ENCODE data around the gene FOXO4.

Gene FOXO4

DNA sequence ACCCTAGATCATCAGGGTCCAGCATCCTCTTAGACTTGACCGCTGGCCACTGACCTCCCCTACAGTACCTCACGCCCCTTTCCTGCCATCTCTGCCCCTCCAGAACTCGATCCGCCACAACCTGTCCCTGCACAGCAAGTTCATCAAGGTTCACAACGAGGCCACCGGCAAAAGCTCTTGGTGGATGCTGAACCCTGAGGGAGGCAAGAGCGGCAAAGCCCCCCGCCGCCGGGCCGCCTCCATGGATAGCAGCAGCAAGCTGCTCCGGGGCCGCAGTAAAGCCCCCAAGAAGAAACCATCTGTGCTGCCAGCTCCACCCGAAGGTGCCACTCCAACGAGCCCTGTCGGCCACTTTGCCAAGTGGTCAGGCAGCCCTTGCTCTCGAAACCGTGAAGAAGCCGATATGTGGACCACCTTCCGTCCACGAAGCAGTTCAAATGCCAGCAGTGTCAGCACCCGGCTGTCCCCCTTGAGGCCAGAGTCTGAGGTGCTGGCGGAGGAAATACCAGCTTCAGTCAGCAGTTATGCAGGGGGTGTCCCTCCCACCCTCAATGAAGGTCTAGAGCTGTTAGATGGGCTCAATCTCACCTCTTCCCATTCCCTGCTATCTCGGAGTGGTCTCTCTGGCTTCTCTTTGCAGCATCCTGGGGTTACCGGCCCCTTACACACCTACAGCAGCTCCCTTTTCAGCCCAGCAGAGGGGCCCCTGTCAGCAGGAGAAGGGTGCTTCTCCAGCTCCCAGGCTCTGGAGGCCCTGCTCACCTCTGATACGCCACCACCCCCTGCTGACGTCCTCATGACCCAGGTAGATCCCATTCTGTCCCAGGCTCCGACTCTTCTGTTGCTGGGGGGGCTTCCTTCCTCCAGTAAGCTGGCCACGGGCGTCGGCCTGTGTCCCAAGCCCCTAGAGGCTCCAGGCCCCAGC, 5.2 kb downstream of the FOXO4 start:
- Histone ChIP-seq H3K9me3 (ENCODE audit: insufficient read depth, low read length) (no peaks in the 10 kb centered on the region), H3K27me3 (ENCODE audit: insufficient read depth, insufficient read length) (peaks cover 11% of the 10 kb centered on the region), H3K9ac (ENCODE audit: insufficient read length, low read depth) (peak overlapping the region; percentile 42), H3K4me3 (ENCODE audit: insufficient read length, low read depth) (no peak overlapping the region), H3K4me1 (ENCODE audit: insufficient read depth, insufficient read length) (peaks cover 19% of the 10 kb centered on the region), H3K36me3 (ENCODE audit: insufficient read depth, insufficient read length, low read length) (peaks cover 10% of the 10 kb centered on the region)
- DNase-seq (ENCODE audit: low read depth, low spot score), result no peak
- no peak for TF ChIP-seq ZNF274 (IDR thresholded peaks at IDR 0.05; ENCODE audit: low read depth, low read length)
- no peak for TF ChIP-seq SUZ12 (IDR thresholded peaks at IDR 0.05; ENCODE audit: extremely low read depth, insufficient read depth, insufficient read length)
- no peak for TF ChIP-seq YY1 (IDR thresholded peaks at IDR 0.05; ENCODE audit: insufficient read depth, insufficient read length)

DNA sequence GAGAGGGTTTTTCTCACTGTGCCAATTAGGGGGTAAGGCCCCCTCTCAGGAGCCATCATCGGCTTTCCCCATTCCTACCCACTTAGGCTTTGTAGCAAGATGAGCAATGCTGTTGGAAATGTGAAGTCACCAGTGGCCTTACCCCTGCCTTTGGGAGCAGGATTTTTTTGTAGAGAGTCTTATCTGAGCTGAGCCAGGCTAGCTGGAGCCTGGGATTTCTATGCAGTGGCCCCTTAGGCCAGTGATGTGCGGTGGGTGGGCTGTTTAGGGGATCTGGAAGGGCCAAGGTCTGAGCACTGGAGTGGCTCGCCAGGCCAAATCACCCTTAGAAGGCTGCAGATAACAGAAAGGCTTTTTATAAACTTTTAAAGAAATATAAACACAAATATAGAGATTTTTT, 6.6 kb downstream of the FOXO4 start:
- Histone ChIP-seq H3K9ac (ENCODE audit: insufficient read length, low read depth) (no peak overlapping the region), H3K4me1 (ENCODE audit: insufficient read depth, insufficient read length) (peaks cover 19% of the 10 kb centered on the region), H3K4me3 (ENCODE audit: insufficient read length, low read depth) (no peak overlapping the region), H3K9me3 (ENCODE audit: insufficient read depth, low read length) (no peaks in the 10 kb centered on the region), H3K36me3 (ENCODE audit: insufficient read depth, insufficient read length, low read length) (peaks cover 10% of the 10 kb centered on the region), H3K27me3 (ENCODE audit: insufficient read depth, insufficient read length) (peaks cover 6% of the 10 kb centered on the region)
- TF ChIP-seq SUZ12 (IDR thresholded peaks at IDR 0.05; ENCODE audit: extremely low read depth, insufficient read depth, insufficient read length), result no peak
- no peak for TF ChIP-seq ZNF274 (IDR thresholded peaks at IDR 0.05; ENCODE audit: low read depth, low read length)
- no peak for TF ChIP-seq YY1 (IDR thresholded peaks at IDR 0.05; ENCODE audit: insufficient read depth, insufficient read length)
- DNase-seq (ENCODE audit: low read depth, low spot score), result no peak

- H3K36me3 ChIP-seq (ENCODE audit: insufficient read depth, insufficient read length, low read length), result peaks cover 10% of the 10 kb centered on the region
- H3K27me3 ChIP-seq (ENCODE audit: insufficient read depth, insufficient read length), result no peaks in the 10 kb centered on the region
- H3K9ac ChIP-seq (ENCODE audit: insufficient read length, low read depth), result peak overlapping the region; percentile 56
- peak overlapping the region; percentile 28 for H3K4me3 ChIP-seq (ENCODE audit: insufficient read length, low read depth)
- TF ChIP-seq SUZ12 (IDR thresholded peaks at IDR 0.05; ENCODE audit: extremely low read depth, insufficient read depth, insufficient read length) (no peak), ZNF274 (IDR thresholded peaks at IDR 0.05; ENCODE audit: low read depth, low read length) (no peak), YY1 (IDR thresholded peaks at IDR 0.05; ENCODE audit: insufficient read depth, insufficient read length) (no peak)
- peaks cover 21% of the 10 kb centered on the region for H3K4me1 ChIP-seq (ENCODE audit: insufficient read depth, insufficient read length)
- H3K9me3 ChIP-seq (ENCODE audit: insufficient read depth, low read length), result no peaks in the 10 kb centered on the region
- peak; percentile 59 for DNase-seq (ENCODE audit: low read depth, low spot score)
Observed at GRCh38 chrX:71103110-71103983, 7.7 kb downstream of the FOXO4 start.

DNA sequence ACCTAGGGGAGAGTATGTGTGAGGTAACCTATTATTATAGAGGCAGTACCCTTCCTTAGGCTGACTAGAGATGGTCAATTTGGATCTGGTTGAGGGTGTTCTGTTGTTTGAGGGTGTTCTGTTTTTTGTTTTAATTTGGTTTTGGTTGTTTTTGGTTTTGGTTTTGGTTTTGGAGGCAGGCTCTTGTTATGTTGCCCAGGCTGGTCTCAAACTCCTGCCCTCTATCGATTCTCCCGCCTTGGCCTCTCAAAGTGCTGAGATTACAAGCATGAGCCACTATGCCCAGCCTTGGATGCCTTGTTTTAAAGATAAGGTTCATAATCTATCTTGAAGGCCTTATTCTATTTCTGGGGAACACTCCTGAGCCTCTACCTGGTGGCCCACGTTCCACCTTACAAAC, 10.0 kb downstream of the FOXO4 start:
- H3K9me3 ChIP-seq (ENCODE audit: insufficient read depth, low read length), result no peaks in the 10 kb centered on the region
- H3K4me1 ChIP-seq (ENCODE audit: insufficient read depth, insufficient read length), result peaks cover 11% of the 10 kb centered on the region
- H3K27me3 ChIP-seq (ENCODE audit: insufficient read depth, insufficient read length), result peaks cover 8% of the 10 kb centered on the region
- H3K4me3 ChIP-seq (ENCODE audit: insufficient read length, low read depth), result no peak overlapping the region
- TF ChIP-seq YY1 (IDR thresholded peaks at IDR 0.05; ENCODE audit: insufficient read depth, insufficient read length) (no peak), ZNF274 (IDR thresholded peaks at IDR 0.05; ENCODE audit: low read depth, low read length) (no peak), SUZ12 (IDR thresholded peaks at IDR 0.05; ENCODE audit: extremely low read depth, insufficient read depth, insufficient read length) (no peak)
- H3K9ac ChIP-seq (ENCODE audit: insufficient read length, low read depth), result no peak overlapping the region
- peaks cover 10% of the 10 kb centered on the region for H3K36me3 ChIP-seq (ENCODE audit: insufficient read depth, insufficient read length, low read length)
- DNase-seq (ENCODE audit: low read depth, low spot score), result no peak

GRCh38 chrX:71106427-71106826, 10.8 kb downstream of the FOXO4 start, which contains the start of gene CXorf65:
Gene CXorf65, minus strand, starts transcription at chrX:71106740. Its CDS starts 184 bp downstream, at chrX:71106556.
- H3K9me3 ChIP-seq (ENCODE audit: insufficient read depth, low read length), result no peaks in the 10 kb centered on the region
- H3K36me3 ChIP-seq (ENCODE audit: insufficient read depth, insufficient read length, low read length), result peaks cover 5% of the 10 kb centered on the region
- H3K9ac ChIP-seq (ENCODE audit: insufficient read length, low read depth), result no peak within 1 kb of the TSS
- H3K27me3 ChIP-seq (ENCODE audit: insufficient read depth, insufficient read length), result peaks cover 15% of the 10 kb centered on the region
- peaks cover 5% of the 10 kb centered on the region for H3K4me1 ChIP-seq (ENCODE audit: insufficient read depth, insufficient read length)
- no peak within 1 kb of the TSS for H3K4me3 ChIP-seq (ENCODE audit: insufficient read length, low read depth)
- TF ChIP-seq YY1 (IDR thresholded peaks at IDR 0.05; ENCODE audit: insufficient read depth, insufficient read length), result no peak
- TF ChIP-seq ZNF274 (IDR thresholded peaks at IDR 0.05; ENCODE audit: low read depth, low read length), result no peak
- no peak for TF ChIP-seq SUZ12 (IDR thresholded peaks at IDR 0.05; ENCODE audit: extremely low read depth, insufficient read depth, insufficient read length)
- DNase-seq (ENCODE audit: low read depth, low spot score), result no peak

- Histone ChIP-seq H3K36me3 (ENCODE audit: insufficient read depth, insufficient read length, low read length) (no peaks in the 10 kb centered on the region), H3K9me3 (ENCODE audit: insufficient read depth, low read length) (no peaks in the 10 kb centered on the region), H3K9ac (ENCODE audit: insufficient read length, low read depth) (no peak overlapping the region), H3K27me3 (ENCODE audit: insufficient read depth, insufficient read length) (peaks cover 24% of the 10 kb centered on the region), H3K4me3 (ENCODE audit: insufficient read length, low read depth) (no peak overlapping the region), H3K4me1 (ENCODE audit: insufficient read depth, insufficient read length) (peaks cover 5% of the 10 kb centered on the region)
- no peak for DNase-seq (ENCODE audit: low read depth, low spot score)
- TF ChIP-seq SUZ12 (IDR thresholded peaks at IDR 0.05; ENCODE audit: extremely low read depth, insufficient read depth, insufficient read length) (no peak), ZNF274 (IDR thresholded peaks at IDR 0.05; ENCODE audit: low read depth, low read length) (no peak), YY1 (IDR thresholded peaks at IDR 0.05; ENCODE audit: insufficient read depth, insufficient read length) (no peak)
Observed at GRCh38 chrX:71107245-71107644, 11.6 kb downstream of the FOXO4 start.
